SK-N-SH (cell line): ENCODE data around the gene POP4. TPM values are rescaled to one million over a fixed set of nuclear protein-coding genes. Genes with fewer than 3 reads are reported as not detected.

ENCODE experiments used
- CTCF ChIA-PET: fragments of 300-600, 350-600 bp; formaldehyde crosslinking; extraction: SDS; loops from one replicate; lab custom pipeline; 2021; lab: Yijun Ruan, JAX
- POLR2A ChIA-PET: fragments of 350-600 bp; sonication (Branson Sonifier 250); formaldehyde crosslinking; extraction: SDS; loops from one replicate; lab custom pipeline; 2020; ENCODE audit warnings: antibody characterized with exemption, inconsistent platforms; lab: Yijun Ruan, JAX
- DNase-seq: peaks from one replicate; pipeline ENCODE4 v3.0.0; 2012
- H2AFZ ChIP-seq: fragments of 200-600 bp; sonication (generic); 2 replicates; pipeline ENCODE4 v1.8.1; 2016; ENCODE audit warnings: antibody characterized with exemption, mild to moderate bottlenecking, low read depth
- H3F3A ChIP-seq: fragments of 200-600 bp; sonication (generic); replicated peaks from 2 replicates; pipeline ENCODE3; 2016; ENCODE audit warnings: antibody characterized with exemption, mild to moderate bottlenecking; ENCODE audit not compliant: insufficient read depth
- H3K27ac ChIP-seq, 2 experiments: fragments of 200-500 bp in 1 of 2; fragments of 200-600 bp in 1 of 2; sonication (Bioruptor generic) in 1 of 2; sonication (generic), shearing (Covaris generic) in 1 of 2; 2 replicates each; pipeline versions ENCODE4 v1.5.1 to v1.6.1; 2014 to 2016; ENCODE audit warnings: low read depth in 2 of 2, inconsistent platforms in 1 of 2, low read length in 1 of 2, mild to moderate bottlenecking in 1 of 2, mixed read lengths in 1 of 2
- H3K27me3 ChIP-seq: fragments of 200-600 bp; sonication (generic), shearing (Covaris generic); 2 replicates; pipeline ENCODE4 v1.6.1; 2016; ENCODE audit warnings: mixed run types; ENCODE audit not compliant: insufficient read depth
- H3K36me3 ChIP-seq, 2 experiments: fragments of 200-500 bp in 1 of 2; fragments of 200-600 bp in 1 of 2; sonication (Bioruptor generic) in 1 of 2; sonication (generic) in 1 of 2; replicated peaks in 1 of 2; 2 replicates each; pipeline versions ENCODE3 to v1.5.1; 2014 to 2016; ENCODE audit warnings: low read length in 1 of 2, mild to moderate bottlenecking in 1 of 2; ENCODE audit not compliant: insufficient read depth in 2 of 2, control insufficient read depth in 1 of 2
- H3K4me1 ChIP-seq, 2 experiments: fragments of 200-500 bp in 1 of 2; fragments of 200-600 bp in 1 of 2; sonication (Bioruptor generic) in 1 of 2; sonication (generic), shearing (Covaris generic) in 1 of 2; 2 replicates each; pipeline versions ENCODE4 v1.5.1 to v1.6.1; 2014 to 2016; ENCODE audit warnings: low read depth in 1 of 2, low read length in 1 of 2, mixed run types in 1 of 2; ENCODE audit not compliant: insufficient read depth in 2 of 2, control insufficient read depth in 1 of 2
- H3K4me2 ChIP-seq: fragments of 200-600 bp; sonication (generic), shearing (Covaris generic); 2 replicates; pipeline ENCODE4 v1.6.1; 2017; ENCODE audit warnings: mixed run types
- H3K4me3 ChIP-seq, 2 experiments: fragments of 200-500 bp in 1 of 2; fragments of 200-600 bp in 1 of 2; sonication (Bioruptor generic) in 1 of 2; sonication (generic), shearing (Covaris generic) in 1 of 2; 2 replicates each; pipeline versions ENCODE4 v1.5.1 to v1.8.1; 2014 to 2016; ENCODE audit warnings: low read depth in 2 of 2, inconsistent platforms in 1 of 2, low read length in 1 of 2, mild to moderate bottlenecking in 1 of 2, mixed read lengths in 1 of 2, moderate library complexity in 1 of 2
- H3K79me2 ChIP-seq: fragments of 200-600 bp; sonication (generic); 2 replicates; pipeline ENCODE4 v1.8.1; 2017; ENCODE audit warnings: mild to moderate bottlenecking; ENCODE audit not compliant: insufficient read depth
- H3K9ac ChIP-seq: fragments of 200-600 bp; sonication (generic); 2 replicates; pipeline ENCODE4 v1.6.1; 2017; ENCODE audit warnings: mixed run types
- H3K9me2 ChIP-seq: fragments of 200-600 bp; sonication (generic); 2 replicates; pipeline ENCODE4 v1.6.1; 2017; ENCODE audit warnings: mixed run types
- H3K9me3 ChIP-seq: fragments of 200-600 bp; sonication (generic); 2 replicates; pipeline ENCODE4 v1.6.1; 2017; ENCODE audit warnings: mixed run types, mild to moderate bottlenecking, moderate library complexity
- H4K20me1 ChIP-seq: fragments of 200-600 bp; sonication (generic); 2 replicates; pipeline ENCODE4 v1.6.1; 2017; ENCODE audit warnings: mild to moderate bottlenecking, mixed run types; ENCODE audit not compliant: insufficient read depth
- CTCF ChIP-seq: fragments of 200-600 bp; sonication (generic); IDR thresholded peaks from 2 replicates; pipeline ENCODE4 v1.6.1; 2017; ENCODE audit warnings: antibody characterized with exemption, mild to moderate bottlenecking, moderate library complexity
- FOXM1 ChIP-seq: IDR thresholded peaks from 2 replicates; pipeline ENCODE4 v1.4.0; 2012; ENCODE audit warnings: low read depth, mild to moderate bottlenecking
- GABPA ChIP-seq: IDR thresholded peaks from 2 replicates; pipeline ENCODE4 v1.4.0; 2012; ENCODE audit warnings: low read depth, mild to moderate bottlenecking
- GATA2 ChIP-seq: sonication (generic); formaldehyde crosslinking; IDR thresholded peaks from 2 replicates; pipeline ENCODE4 v1.5.0; 2020; ENCODE audit warnings: mild to moderate bottlenecking, missing genetic modification reagents
- JUND ChIP-seq: IDR thresholded peaks from 2 replicates; pipeline ENCODE4 v1.4.0; 2012
- MAX ChIP-seq: IDR thresholded peaks from 2 replicates; pipeline ENCODE4 v1.4.0; 2012; ENCODE audit warnings: low read depth
- MXI1 ChIP-seq: IDR thresholded peaks from 2 replicates; pipeline ENCODE4 v1.6.1; 2012; ENCODE audit warnings: mild to moderate bottlenecking, low read depth, low read length, improper control_type of control experiment
- NFIC ChIP-seq: IDR thresholded peaks from 2 replicates; pipeline ENCODE4 v1.4.0; 2012; ENCODE audit warnings: borderline replicate concordance
- POLR2AphosphoS5 ChIP-seq: IDR thresholded peaks from 2 replicates; pipeline ENCODE4 v1.6.1; 2012; ENCODE audit warnings: low read depth, low read length
- RAD21 ChIP-seq: IDR thresholded peaks from 2 replicates; pipeline ENCODE4 v1.6.1; 2012; ENCODE audit warnings: mild to moderate bottlenecking, low read length
- RCOR1 ChIP-seq: fragments of 150-350 bp; IDR thresholded peaks from 2 replicates; pipeline ENCODE4 v1.6.1; 2017; ENCODE audit warnings: antibody characterized with exemption, low read length
- RFX5 ChIP-seq: IDR thresholded peaks from 2 replicates; pipeline ENCODE4 v1.6.1; 2012; ENCODE audit warnings: mild to moderate bottlenecking, improper control_type of control experiment, low read length
- RXRA ChIP-seq: IDR thresholded peaks from 2 replicates; pipeline ENCODE4 v1.4.0; 2012; ENCODE audit warnings: low read depth, mild to moderate bottlenecking, borderline replicate concordance
- SIN3A ChIP-seq: IDR thresholded peaks from 2 replicates; pipeline ENCODE4 v1.6.1; 2012; ENCODE audit warnings: low read depth, mild to moderate bottlenecking, low read length, moderate library complexity, borderline replicate concordance
- SMC3 ChIP-seq: IDR thresholded peaks from 2 replicates; pipeline ENCODE4 v1.6.1; 2012; ENCODE audit warnings: low read depth, low read length, improper control_type of control experiment
- TAF1 ChIP-seq: IDR thresholded peaks from 2 replicates; pipeline ENCODE4 v1.6.1; 2012; ENCODE audit warnings: low read depth, mild to moderate bottlenecking, low read length, moderate library complexity, borderline replicate concordance
- TCF12 ChIP-seq: IDR thresholded peaks from 2 replicates; pipeline ENCODE4 v1.4.0; 2012
- TEAD4 ChIP-seq: IDR thresholded peaks from 2 replicates; pipeline ENCODE4 v1.4.0; 2012; ENCODE audit warnings: mild to moderate bottlenecking, borderline replicate concordance; ENCODE audit not compliant: insufficient read depth
- YY1 ChIP-seq: IDR thresholded peaks from 2 replicates; pipeline ENCODE4 v1.4.0; 2012; ENCODE audit warnings: low read depth, mild to moderate bottlenecking
- WGBS: methylation state at CpG from one replicate; pipeline ENCODE4 v1.1.6; 2017; ENCODE audit warnings: low lambda C conversion rate; 5-methylcytosine and 5-hydroxymethylcytosine counted together
- polyA plus RNA-seq, 3 experiments: library from polyadenylated mRNA; depleted of rRNA; stranded (reverse); fragments of >200 nt; gene quantifications; 2 replicates each; pipeline ENCODE4 v1.2.3, GENCODE V29; 2012
- TF ChIP-seq, protein P1 (sequence below): IDR thresholded peaks from 2 replicates; pipeline ENCODE4 v1.6.1; 2012; ENCODE audit warnings: mild to moderate bottlenecking, low read depth, low read length, moderate library complexity

POP4 gene
- polyA plus RNA-seq, 1 of the 3 experiments (the other 2 are of a cell fraction) = 75.4 TPM

DNA sequence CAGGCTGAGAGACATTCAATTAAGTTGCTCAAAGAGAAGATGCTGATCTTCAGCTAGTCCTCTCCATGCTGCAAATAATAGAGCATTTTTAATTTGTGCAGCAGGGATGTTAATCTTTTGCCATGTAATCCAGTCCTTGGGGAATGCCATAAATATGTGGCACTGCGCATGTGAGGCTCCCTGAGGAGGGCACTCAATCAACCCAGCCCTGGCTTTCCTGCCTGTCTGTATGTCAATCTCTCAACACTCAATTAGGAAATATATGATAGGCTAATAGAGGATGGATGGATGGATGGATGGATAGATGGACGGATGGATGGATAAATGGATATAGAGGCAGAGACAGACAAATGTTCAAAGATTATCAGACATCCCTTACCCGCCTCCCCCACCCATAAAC lies 31.6 kb upstream of the POP4 start:
- H3K27ac ChIP-seq = no peak overlapping the region
- H2AFZ ChIP-seq = no peak overlapping the region
- H3K27me3 ChIP-seq = peaks cover 56% of the 10 kb centered on the region
- TF ChIP-seq, protein P1, sequence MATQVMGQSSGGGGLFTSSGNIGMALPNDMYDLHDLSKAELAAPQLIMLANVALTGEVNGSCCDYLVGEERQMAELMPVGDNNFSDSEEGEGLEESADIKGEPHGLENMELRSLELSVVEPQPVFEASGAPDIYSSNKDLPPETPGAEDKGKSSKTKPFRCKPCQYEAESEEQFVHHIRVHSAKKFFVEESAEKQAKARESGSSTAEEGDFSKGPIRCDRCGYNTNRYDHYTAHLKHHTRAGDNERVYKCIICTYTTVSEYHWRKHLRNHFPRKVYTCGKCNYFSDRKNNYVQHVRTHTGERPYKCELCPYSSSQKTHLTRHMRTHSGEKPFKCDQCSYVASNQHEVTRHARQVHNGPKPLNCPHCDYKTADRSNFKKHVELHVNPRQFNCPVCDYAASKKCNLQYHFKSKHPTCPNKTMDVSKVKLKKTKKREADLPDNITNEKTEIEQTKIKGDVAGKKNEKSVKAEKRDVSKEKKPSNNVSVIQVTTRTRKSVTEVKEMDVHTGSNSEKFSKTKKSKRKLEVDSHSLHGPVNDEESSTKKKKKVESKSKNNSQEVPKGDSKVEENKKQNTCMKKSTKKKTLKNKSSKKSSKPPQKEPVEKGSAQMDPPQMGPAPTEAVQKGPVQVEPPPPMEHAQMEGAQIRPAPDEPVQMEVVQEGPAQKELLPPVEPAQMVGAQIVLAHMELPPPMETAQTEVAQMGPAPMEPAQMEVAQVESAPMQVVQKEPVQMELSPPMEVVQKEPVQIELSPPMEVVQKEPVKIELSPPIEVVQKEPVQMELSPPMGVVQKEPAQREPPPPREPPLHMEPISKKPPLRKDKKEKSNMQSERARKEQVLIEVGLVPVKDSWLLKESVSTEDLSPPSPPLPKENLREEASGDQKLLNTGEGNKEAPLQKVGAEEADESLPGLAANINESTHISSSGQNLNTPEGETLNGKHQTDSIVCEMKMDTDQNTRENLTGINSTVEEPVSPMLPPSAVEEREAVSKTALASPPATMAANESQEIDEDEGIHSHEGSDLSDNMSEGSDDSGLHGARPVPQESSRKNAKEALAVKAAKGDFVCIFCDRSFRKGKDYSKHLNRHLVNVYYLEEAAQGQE = no peak
- TF ChIP-seq YY1 (no peak), JUND (no peak), GABPA (no peak), SIN3A (no peak), NFIC (no peak)
- no peak overlapping the region for H3K4me3 ChIP-seq
- no peaks in the 10 kb centered on the region for H3K36me3 ChIP-seq
- no peaks in the 10 kb centered on the region for H3K4me1 ChIP-seq
- H3K79me2 ChIP-seq = no peaks in the 10 kb centered on the region
- no peaks in the 10 kb centered on the region for H3F3A ChIP-seq
- no peak overlapping the region for H3K9ac ChIP-seq
- 5% methylated on average over 3 of the region's 3 CpGs for WGBS
- H3K9me3 ChIP-seq = no peaks in the 10 kb centered on the region
- ChIA-PET CTCF (interaction anchor here (1.1 kb wide), 1 partner anchor 15 kb away, joined by 3 read pairs; no protein-coding TSS in a partner anchor), POLR2A (no interaction called here)
- H4K20me1 ChIP-seq = no peaks in the 10 kb centered on the region
- DNase-seq = no peak
- no peaks in the 10 kb centered on the region for H3K9me2 ChIP-seq
- H3K4me2 ChIP-seq = no peak overlapping the region

DNA sequence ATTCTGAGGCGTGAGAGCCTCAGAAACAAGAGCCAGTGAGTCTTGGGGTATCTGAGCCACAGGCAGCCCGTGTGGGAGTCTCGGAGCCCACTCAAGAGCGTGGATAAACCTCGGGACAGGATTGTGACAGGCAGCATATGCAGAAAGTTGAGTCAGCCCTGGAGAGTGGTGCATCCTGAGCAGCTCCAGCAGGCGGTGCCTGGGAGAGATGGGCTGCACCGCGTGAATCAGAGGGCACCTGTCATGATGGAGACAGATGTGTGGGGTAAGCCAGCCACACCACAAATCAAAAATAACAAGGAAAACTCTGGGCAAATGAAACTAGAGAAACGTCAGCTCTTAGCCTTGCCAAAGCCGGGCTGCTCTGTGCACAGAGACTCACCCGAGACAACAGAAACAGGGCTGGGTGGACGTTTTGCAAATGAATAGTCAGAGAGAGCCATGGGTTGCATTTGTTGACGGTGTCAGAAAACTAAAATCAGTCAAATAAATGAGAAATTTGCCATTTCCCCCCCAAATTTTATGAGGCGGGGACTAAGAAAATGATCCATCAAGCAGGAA lies 30.0 kb upstream of the POP4 start:
- no peak overlapping the region for H3K4me3 ChIP-seq
- TF ChIP-seq RAD21 = no peak
- TF ChIP-seq JUND = no peak
- no peak for TF ChIP-seq SMC3
- TF ChIP-seq GATA2 (CRISPR knock-in tag) = no peak
- no peak for TF ChIP-seq TAF1
- no peak for TF ChIP-seq TCF12
- no peak for TF ChIP-seq POLR2AphosphoS5
- no peak for TF ChIP-seq MAX
- no peak for TF ChIP-seq RFX5
- no peak for TF ChIP-seq RCOR1
- no peak for TF ChIP-seq FOXM1
- no peak for TF ChIP-seq RXRA
- TF ChIP-seq TEAD4 = no peak
- TF ChIP-seq MXI1 = no peak
- no peak for TF ChIP-seq NFIC
- no peak for TF ChIP-seq CTCF
- TF ChIP-seq, protein P1 = no peak
- POLR2A ChIA-PET = no interaction called here
- DNase-seq = no peak
- H3K4me1 ChIP-seq = no peaks in the 10 kb centered on the region
- CTCF ChIA-PET = interaction anchor here (0.7 to 1.2 kb wide), 3 partner anchors 35 to 48 kb away, joined by 3 to 6 read pairs (median 3); no protein-coding TSS in a partner anchor
- H3K9ac ChIP-seq = no peak overlapping the region
- no peaks in the 10 kb centered on the region for H3F3A ChIP-seq
- H3K79me2 ChIP-seq = no peaks in the 10 kb centered on the region
- no peak overlapping the region for H3K27ac ChIP-seq
- H3K9me2 ChIP-seq = no peaks in the 10 kb centered on the region
- H3K9me3 ChIP-seq = no peaks in the 10 kb centered on the region
- H4K20me1 ChIP-seq = no peaks in the 10 kb centered on the region
- no peak overlapping the region for H3K4me2 ChIP-seq
- WGBS = 4% methylated on average over 14 of the region's 14 CpGs
- H3K36me3 ChIP-seq = no peaks in the 10 kb centered on the region
- peaks cover 56% of the 10 kb centered on the region for H3K27me3 ChIP-seq
- no peak overlapping the region for H2AFZ ChIP-seq
